ENCODE measurements around the gene AARSD1.

Gene AARSD1

GRCh38 chr17:42913522-42913921, 50.7 kb downstream of the AARSD1 start:
- Histone ChIP-seq H3K4me3 (IDR thresholded peaks at IDR 0.05; ENCODE audit: insufficient read depth, low read depth, low read length) (no peak overlapping the region), H3K79me2 (ENCODE audit: insufficient read depth, low read depth) (no peaks in the 10 kb centered on the region), H2AFZ (ENCODE audit: low read depth) (no peak overlapping the region), H3K9ac (no peak overlapping the region), H3K27me3 (ENCODE audit: insufficient read depth, low read depth) (no peaks in the 10 kb centered on the region), H3K27ac (no peak overlapping the region), H4K20me1 (ENCODE audit: insufficient read depth) (no peaks in the 10 kb centered on the region), H3K4me2 (no peak overlapping the region), H3K4me1 (ENCODE audit: low read depth, poor library complexity, severe bottlenecking) (peaks cover 45% of the 10 kb centered on the region), H3K36me3 (ENCODE audit: insufficient read depth) (no peaks in the 10 kb centered on the region)
- TF ChIP-seq CTCF (conservative IDR thresholded peaks at IDR 0.05; ENCODE audit: low read depth, low read length): no peak

- Histone ChIP-seq H3K9ac (no peak overlapping the region), H3K27me3 (ENCODE audit: insufficient read depth, low read depth) (no peaks in the 10 kb centered on the region), H3K4me2 (peak overlapping the region; percentile 42; the same call in 1 of the 2 replicates), H4K20me1 (ENCODE audit: insufficient read depth) (no peaks in the 10 kb centered on the region), H3K27ac (peak overlapping the region; percentile 4; the same call in 1 of the 2 replicates), H3K79me2 (ENCODE audit: insufficient read depth, low read depth) (no peaks in the 10 kb centered on the region), H3K4me3 (IDR thresholded peaks at IDR 0.05; ENCODE audit: insufficient read depth, low read depth, low read length) (no peak overlapping the region), H3K4me1 (ENCODE audit: low read depth, poor library complexity, severe bottlenecking) (peaks cover 39% of the 10 kb centered on the region), H2AFZ (ENCODE audit: low read depth) (no peak overlapping the region), H3K36me3 (ENCODE audit: insufficient read depth) (no peaks in the 10 kb centered on the region)
- no peak for TF ChIP-seq CTCF (conservative IDR thresholded peaks at IDR 0.05; ENCODE audit: low read depth, low read length)
Observed at GRCh38 chr17:42908872-42909700, 55.2 kb downstream of the AARSD1 start.

- no peak overlapping the region for H3K4me3 ChIP-seq (IDR thresholded peaks at IDR 0.05; ENCODE audit: insufficient read depth, low read depth, low read length)
- H3K27me3 ChIP-seq (ENCODE audit: insufficient read depth, low read depth): no peaks in the 10 kb centered on the region
- H3K36me3 ChIP-seq (ENCODE audit: insufficient read depth): no peaks in the 10 kb centered on the region
- H3K79me2 ChIP-seq (ENCODE audit: insufficient read depth, low read depth): no peaks in the 10 kb centered on the region
- no peak for TF ChIP-seq CTCF (conservative IDR thresholded peaks at IDR 0.05; ENCODE audit: low read depth, low read length)
- H3K9ac ChIP-seq: no peak overlapping the region
- no peak overlapping the region for H3K4me2 ChIP-seq
- H3K4me1 ChIP-seq (ENCODE audit: low read depth, poor library complexity, severe bottlenecking): peaks cover 29% of the 10 kb centered on the region
- no peak overlapping the region for H2AFZ ChIP-seq (ENCODE audit: low read depth)
- H4K20me1 ChIP-seq (ENCODE audit: insufficient read depth): no peaks in the 10 kb centered on the region
- H3K27ac ChIP-seq: no peak overlapping the region
Observed at GRCh38 chr17:42906772-42907446, 57.3 kb downstream of the AARSD1 start.

GRCh38 chr17:42904110-42904469, 60.2 kb downstream of the AARSD1 start:
- no peak overlapping the region for H3K9ac ChIP-seq
- H3K27me3 ChIP-seq (ENCODE audit: insufficient read depth, low read depth): no peaks in the 10 kb centered on the region
- TF ChIP-seq CTCF (conservative IDR thresholded peaks at IDR 0.05; ENCODE audit: low read depth, low read length): no peak
- H3K79me2 ChIP-seq (ENCODE audit: insufficient read depth, low read depth): no peaks in the 10 kb centered on the region
- no peak overlapping the region for H3K4me2 ChIP-seq
- H3K4me3 ChIP-seq (IDR thresholded peaks at IDR 0.05; ENCODE audit: insufficient read depth, low read depth, low read length): no peak overlapping the region
- H3K36me3 ChIP-seq (ENCODE audit: insufficient read depth): no peaks in the 10 kb centered on the region
- no peaks in the 10 kb centered on the region for H4K20me1 ChIP-seq (ENCODE audit: insufficient read depth)
- peaks cover 15% of the 10 kb centered on the region for H3K4me1 ChIP-seq (ENCODE audit: low read depth, poor library complexity, severe bottlenecking)
- no peak overlapping the region for H2AFZ ChIP-seq (ENCODE audit: low read depth)
- H3K27ac ChIP-seq: no peak overlapping the region
